Astrocyte of the cerebellum (primary cell): Measurements from ENCODE around the gene TPP2.

Source experiments
- DNase-seq: peaks from one replicate; pipeline ENCODE4 v3.0.0-alpha.2; 2011; ENCODE audit warnings: low read depth
- H3K4me3 ChIP-seq: 2 replicates; pipeline ENCODE4 v1.5.1; 2011; ENCODE audit warnings: mild to moderate bottlenecking, low read depth, low read length, moderate library complexity
- CTCF ChIP-seq: IDR thresholded peaks from 2 replicates; pipeline ENCODE4 v1.5.1; 2012; ENCODE audit warnings: low read length, low read depth, moderate library complexity, mild to moderate bottlenecking; ENCODE audit errors: missing control alignments
- in situ Hi-C: cut with HindIII; loops from 2 replicates; pipeline ENCODE4 v1.10.0; 2017; ENCODE audit warnings: low sequenced_read_pairs

The TPP2 gene

GRCh38 chr13:102715447-102715846 lies 118.7 kb downstream of the TPP2 start:
- TF ChIP-seq CTCF = no peak
- no peak for DNase-seq
- in situ Hi-C loops = no loop called here
- no peak overlapping the region for H3K4me3 ChIP-seq

- H3K4me3 ChIP-seq = no peak overlapping the region
- in situ Hi-C loops = no loop called here
- no peak for TF ChIP-seq CTCF
- no peak for DNase-seq
Measured at GRCh38 chr13:102718746-102719145, 122.0 kb downstream of the TPP2 start.

GRCh38 chr13:102721800-102722231 lies 125.0 kb downstream of the TPP2 start:
- TF ChIP-seq CTCF = no peak
- no peak overlapping the region for H3K4me3 ChIP-seq
- DNase-seq = no peak
- in situ Hi-C loops = no loop called here

- DNase-seq = peak; percentile 23
- in situ Hi-C loops = no loop called here
- H3K4me3 ChIP-seq = no peak overlapping the region
- TF ChIP-seq CTCF = peak; percentile 51
Measured at GRCh38 chr13:102724923-102725322, 128.1 kb downstream of the TPP2 start.

GRCh38 chr13:102726430-102726829 lies 129.6 kb downstream of the TPP2 start:
- DNase-seq = no peak
- no peak for TF ChIP-seq CTCF
- no peak overlapping the region for H3K4me3 ChIP-seq
- in situ Hi-C loops = no loop called here
